Neural cell (in vitro differentiated cells): ENCODE data around the gene PPP1R18. TPM values are rescaled to one million over a fixed set of nuclear protein-coding genes. Genes with fewer than 3 reads are reported as not detected.
A peak's percentile ranks its signal among the peaks of the same experiment; 100 is the strongest.

Experiments
- H2AFZ ChIP-seq: fragments of 200-600, 300-800 bp; sonication (generic), shearing (Covaris generic); 2 replicates; pipeline ENCODE4 v1.6.0; 2014; ENCODE audit warnings: low read depth, mild to moderate bottlenecking, antibody characterized with exemption, low read length, moderate library complexity
- H3F3A ChIP-seq: fragments of 200-600 bp; shearing (Covaris generic); 2 replicates; pipeline ENCODE4 v1.6.1; 2016; ENCODE audit warnings: mild to moderate bottlenecking, moderate library complexity, mixed read lengths, antibody characterized with exemption, low read length; ENCODE audit not compliant: insufficient read depth, poor library complexity, severe bottlenecking
- H3K27ac ChIP-seq: fragments of 200-600, 300-800 bp; sonication (generic), shearing (Covaris generic); 2 replicates; pipeline ENCODE4 v1.5.1; 2014; ENCODE audit warnings: mild to moderate bottlenecking, low read length, moderate library complexity
- H3K27me3 ChIP-seq: fragments of 300-800, 200-600 bp; sonication (generic), shearing (Covaris generic); 2 replicates; pipeline ENCODE4 v1.6.0; 2014; ENCODE audit warnings: mild to moderate bottlenecking, low read depth, low read length, moderate library complexity; ENCODE audit not compliant: insufficient read depth
- H3K36me3 ChIP-seq: fragments of 300-800, 200-600 bp; sonication (generic), shearing (Covaris generic); 2 replicates; pipeline ENCODE4 v1.5.1; 2014; ENCODE audit warnings: mild to moderate bottlenecking, antibody characterized with exemption, low read length, moderate library complexity; ENCODE audit not compliant: insufficient read depth
- H3K4me2 ChIP-seq: fragments of 300-800, 200-600 bp; sonication (generic), shearing (Covaris generic); 2 replicates; pipeline ENCODE4 v1.6.0; 2014; ENCODE audit warnings: mild to moderate bottlenecking, low read length
- H3K4me3 ChIP-seq: fragments of 300-800, 200-600 bp; sonication (generic), shearing (Covaris generic); 2 replicates; pipeline ENCODE4 v1.5.1; 2014; ENCODE audit warnings: mild to moderate bottlenecking, low read length, moderate library complexity
- H3K79me2 ChIP-seq: fragments of 200-600 bp; shearing (Covaris generic); replicated peaks from 2 replicates; pipeline ENCODE4 v1.6.0; 2014; ENCODE audit warnings: mild to moderate bottlenecking, low read length, moderate library complexity; ENCODE audit not compliant: insufficient read depth
- H3K9ac ChIP-seq: fragments of 300-800, 200-600 bp; sonication (generic), shearing (Covaris generic); 2 replicates; pipeline ENCODE4 v1.6.1; 2016; ENCODE audit warnings: mild to moderate bottlenecking, low read length, mixed read lengths
- H3K9me2 ChIP-seq: fragments of 200-600 bp; shearing (Covaris generic); 2 replicates; pipeline ENCODE4 v1.6.1; 2016; ENCODE audit warnings: mild to moderate bottlenecking, low read length, mixed read lengths; ENCODE audit not compliant: insufficient read depth
- H3K9me3 ChIP-seq: fragments of 200-600, 300-800 bp; sonication (generic), shearing (Covaris generic); 2 replicates; pipeline ENCODE4 v1.6.1; 2016; ENCODE audit warnings: mild to moderate bottlenecking, mixed run types, low read length, moderate library complexity, mixed read lengths
- H4K20me1 ChIP-seq: fragments of 200-600 bp; shearing (Covaris generic); 2 replicates; pipeline ENCODE4 v1.6.1; 2016; ENCODE audit warnings: mild to moderate bottlenecking, mixed run types; ENCODE audit not compliant: insufficient read depth
- CTCF ChIP-seq: fragments of 450-650 bp; IDR thresholded peaks from 2 replicates; pipeline ENCODE4 v1.5.1; 2014; ENCODE audit warnings: antibody characterized with exemption, mild to moderate bottlenecking, moderate library complexity; ENCODE audit not compliant: poor library complexity, severe bottlenecking
- EP300 ChIP-seq: fragments of 450-650 bp; conservative IDR thresholded peaks from 2 replicates; pipeline ENCODE4 v1.6.1; 2014; ENCODE audit warnings: antibody characterized with exemption, mild to moderate bottlenecking, moderate library complexity; ENCODE audit not compliant: poor library complexity, severe bottlenecking
- EZH2 ChIP-seq: fragments of 200-600, 300-800 bp; shearing (Covaris generic), sonication (generic); IDR thresholded peaks from 2 replicates; pipeline ENCODE4 v1.6.1; 2014; ENCODE audit warnings: antibody characterized with exemption, low read length, borderline replicate concordance, mild to moderate bottlenecking; ENCODE audit not compliant: insufficient read depth, poor library complexity, severe bottlenecking
- MXI1 ChIP-seq: fragments of 450-650 bp; conservative IDR thresholded peaks from 2 replicates; pipeline ENCODE4 v1.6.1; 2014; ENCODE audit warnings: antibody characterized with exemption, mild to moderate bottlenecking; ENCODE audit not compliant: poor library complexity, severe bottlenecking
- POLR2AphosphoS5 ChIP-seq: IDR thresholded peaks from 2 replicates; pipeline ENCODE4 v1.6.1; 2012
- RAD21 ChIP-seq: fragments of 450-650 bp; conservative IDR thresholded peaks from 2 replicates; pipeline ENCODE4 v1.6.1; 2014; ENCODE audit warnings: antibody characterized with exemption, mild to moderate bottlenecking, moderate library complexity
- REST ChIP-seq: IDR thresholded peaks from 2 replicates; pipeline ENCODE4 v1.6.1; 2012; ENCODE audit warnings: borderline replicate concordance
- SMC3 ChIP-seq: fragments of 450-650 bp; conservative IDR thresholded peaks from 2 replicates; pipeline ENCODE4 v1.6.1; 2014; ENCODE audit warnings: antibody characterized with exemption, mild to moderate bottlenecking, moderate library complexity; ENCODE audit not compliant: poor library complexity
- TAF1 ChIP-seq: IDR thresholded peaks from 2 replicates; pipeline ENCODE4 v1.6.1; 2012; ENCODE audit warnings: low read depth
- polyA plus RNA-seq: library from polyadenylated mRNA; depleted of rRNA; stranded (reverse); fragments of >200 nt; gene quantifications from 2 replicates; pipeline ENCODE4 v1.2.3, GENCODE V29; 2014

The PPP1R18 gene
- polyA plus RNA-seq, 1 donor from 2014 or later, result 50.6 TPM

- no peaks in the 10 kb centered on the region for H3K36me3 ChIP-seq
- H4K20me1 ChIP-seq, result peaks cover 4% of the 10 kb centered on the region
- H3K9ac ChIP-seq, result peak overlapping the region; percentile 70
- no peaks in the 10 kb centered on the region for H3K9me3 ChIP-seq
- peak overlapping the region; percentile 76 for H3K4me3 ChIP-seq
- peaks cover 39% of the 10 kb centered on the region for H3K79me2 ChIP-seq
- TF ChIP-seq EP300, result no peak
- TF ChIP-seq SMC3, result no peak
- TF ChIP-seq MXI1, result no peak
- no peak for TF ChIP-seq POLR2AphosphoS5
- peak; percentile 33 for TF ChIP-seq REST
- no peak for TF ChIP-seq CTCF
- H3K4me2 ChIP-seq, result peak overlapping the region; percentile 91
- H3F3A ChIP-seq, result peaks cover 5% of the 10 kb centered on the region
- no peaks in the 10 kb centered on the region for H3K9me2 ChIP-seq
- peak overlapping the region; percentile 92 for H2AFZ ChIP-seq
- no peaks in the 10 kb centered on the region for H3K27me3 ChIP-seq
- H3K27ac ChIP-seq, result peak overlapping the region; percentile 88
These were observed 30.4 kb upstream of the PPP1R18 start for GRCh38 chr6:30716879-30717128.

GRCh38 chr6:30714263-30714662, 27.8 kb upstream of the PPP1R18 start:
- Histone ChIP-seq H3F3A (no peaks in the 10 kb centered on the region), H3K9me3 (no peaks in the 10 kb centered on the region), H3K4me3 (no peak overlapping the region), H3K27me3 (no peaks in the 10 kb centered on the region), H3K79me2 (peaks cover 26% of the 10 kb centered on the region), H3K36me3 (no peaks in the 10 kb centered on the region), H2AFZ (no peak overlapping the region), H3K27ac (no peak overlapping the region), H3K9me2 (no peaks in the 10 kb centered on the region), H3K9ac (no peak overlapping the region), H3K4me2 (no peak overlapping the region), H4K20me1 (no peaks in the 10 kb centered on the region)
- TF ChIP-seq POLR2AphosphoS5 (no peak), EZH2 (no peak), MXI1 (no peak), RAD21 (no peak), EP300 (no peak), CTCF (no peak), SMC3 (no peak), REST (no peak), TAF1 (no peak)
